Activated CD8-positive, alpha-beta memory T cell treated with anti-CD3 and anti-CD28 coated beads, Interleukin-2, amount 10 ng/mL, durations not matched to agents 7 days and 5 days (primary cell): ENCODE data around the gene CDK5RAP2. TPM values are rescaled to one million over a fixed set of nuclear protein-coding genes. Genes with fewer than 3 reads are reported as not detected.
"Not testable (repeated sequence)": the region's sequence is repeated elsewhere in the genome, so short reads cannot be mapped to it uniquely, and the experiment has no call there.

Experiments
- ATAC-seq: fragments of 150-1000 bp; cut with Tn5 transposase; one replicate; pipeline ENCODE4 v1.10.0; 2021; ENCODE audit warnings: moderate library complexity
- CTCF ChIA-PET: fragments of 350-600 bp; sonication (Branson Sonifier 250); formaldehyde crosslinking; loops from one replicate; lab custom pipeline; 2021; ENCODE audit warnings: antibody characterized with exemption; lab: Charles Lee
- DNase-seq: peaks from one replicate; pipeline ENCODE4 v3.0.0-alpha.2; 2020
- H3K27ac Mint-ChIP-seq: one replicate; pipeline ENCODE4 v1.8.0; 2021; ENCODE audit warnings: mild to moderate bottlenecking, mixed read lengths
- H3K27me3 Mint-ChIP-seq: one replicate; pipeline ENCODE4 v1.8.0; 2021; ENCODE audit warnings: mixed read lengths
- H3K36me3 Mint-ChIP-seq: one replicate; pipeline ENCODE4 v1.8.0; 2021; ENCODE audit warnings: mild to moderate bottlenecking, mixed read lengths
- H3K4me1 Mint-ChIP-seq: one replicate; pipeline ENCODE4 v1.8.0; 2021; ENCODE audit warnings: mixed read lengths
- H3K4me3 Mint-ChIP-seq: one replicate; pipeline ENCODE4 v1.8.0; 2021; ENCODE audit warnings: mild to moderate bottlenecking, moderate library complexity, mixed read lengths
- H3K9me3 Mint-ChIP-seq: one replicate; pipeline ENCODE4 v1.8.0; 2022; ENCODE audit warnings: low read depth, mixed read lengths
- total RNA-seq, 2 experiments: library from RNA; stranded (reverse); gene quantifications; one replicate each; pipeline ENCODE4 v1.2.3, GENCODE V29; 2021

CDK5RAP2 gene
- total RNA-seq: 100 to 1,000 TPM in 1 of 2 experiments, 10 to 100 TPM in 1; 79.8 to 138 TPM

- Mint-ChIP-seq H3K4me3 (peak within 1 kb of the TSS; percentile 96), H3K27ac (peak within 1 kb of the TSS; percentile 93), H3K36me3 (peaks cover 26% of the 10 kb centered on the region), H3K9me3 (no peaks in the 10 kb centered on the region), H3K4me1 (peaks cover 48% of the 10 kb centered on the region), H3K27me3 (no peaks in the 10 kb centered on the region)
- CTCF ChIA-PET: no interaction called here
- peak; percentile 99 for ATAC-seq
- peak; percentile 96 for DNase-seq
Observed at GRCh38 chr9:120580051-120580896, at the start of gene CDK5RAP2. Gene CDK5RAP2, minus strand, starts transcription at chr9:120580167. Its CDS starts 189 bp downstream, at chr9:120579978.

GRCh38 chr9:120628925-120629497 is 49.0 kb upstream of the CDK5RAP2 start:
- ATAC-seq, H3K27me3 Mint-ChIP-seq, H3K4me3 Mint-ChIP-seq, H3K9me3 Mint-ChIP-seq, CTCF ChIA-PET, H3K27ac Mint-ChIP-seq, H3K36me3 Mint-ChIP-seq, H3K4me1 Mint-ChIP-seq, DNase-seq: not testable (repeated sequence)

GRCh38 chr9:120628207-120628924 is 48.4 kb upstream of the CDK5RAP2 start:
- H3K27ac Mint-ChIP-seq: no peak overlapping the region
- DNase-seq (no peak), ATAC-seq (no peak)
- no peaks in the 10 kb centered on the region for H3K9me3 Mint-ChIP-seq
- no peak overlapping the region for H3K4me3 Mint-ChIP-seq
- peaks cover 8% of the 10 kb centered on the region for H3K4me1 Mint-ChIP-seq
- no peaks in the 10 kb centered on the region for H3K27me3 Mint-ChIP-seq
- H3K36me3 Mint-ChIP-seq: no peaks in the 10 kb centered on the region
- CTCF ChIA-PET: interaction anchor here (0.5 kb wide), 1 partner anchor 15 kb away, joined by 3 read pairs; no protein-coding TSS in a partner anchor

GRCh38 chr9:120627073-120627472 is 47.1 kb upstream of the CDK5RAP2 start:
- Mint-ChIP-seq H3K4me1 (peaks cover 8% of the 10 kb centered on the region), H3K27me3 (no peaks in the 10 kb centered on the region), H3K9me3 (no peaks in the 10 kb centered on the region), H3K27ac (no peak overlapping the region), H3K36me3 (no peaks in the 10 kb centered on the region), H3K4me3 (no peak overlapping the region)
- DNase-seq (no peak), ATAC-seq (no peak)
- CTCF ChIA-PET: no interaction called here

- CTCF ChIA-PET: no interaction called here
- H3K9me3 Mint-ChIP-seq: no peaks in the 10 kb centered on the region
- H3K36me3 Mint-ChIP-seq: no peaks in the 10 kb centered on the region
- H3K27me3 Mint-ChIP-seq: no peaks in the 10 kb centered on the region
- no peak overlapping the region for H3K4me3 Mint-ChIP-seq
- H3K27ac Mint-ChIP-seq: no peak overlapping the region
- peaks cover 8% of the 10 kb centered on the region for H3K4me1 Mint-ChIP-seq
- DNase-seq (no peak), ATAC-seq (no peak)
Observed at GRCh38 chr9:120626512-120626911, 46.5 kb upstream of the CDK5RAP2 start.

GRCh38 chr9:120625222-120625621 is 45.3 kb upstream of the CDK5RAP2 start:
- DNase-seq: no peak
- H3K27me3 Mint-ChIP-seq: no peaks in the 10 kb centered on the region
- H3K4me3 Mint-ChIP-seq: no peak overlapping the region
- CTCF ChIA-PET: interaction anchor here (1.2 kb wide), 1 partner anchor 36 kb away, joined by 3 read pairs; no protein-coding TSS in a partner anchor
- H3K4me1 Mint-ChIP-seq: peaks cover 8% of the 10 kb centered on the region
- no peaks in the 10 kb centered on the region for H3K36me3 Mint-ChIP-seq
- no peak for ATAC-seq
- no peaks in the 10 kb centered on the region for H3K9me3 Mint-ChIP-seq
- H3K27ac Mint-ChIP-seq: no peak overlapping the region

- CTCF ChIA-PET: interaction anchor here (0.9 to 1.5 kb wide), 3 partner anchors 41 to 436 kb away, joined by 3 read pairs; no protein-coding TSS in a partner anchor
- DNase-seq (no peak), ATAC-seq (no peak)
- Mint-ChIP-seq H3K4me1 (peaks cover 11% of the 10 kb centered on the region), H3K36me3 (no peaks in the 10 kb centered on the region), H3K27ac (no peak overlapping the region), H3K27me3 (no peaks in the 10 kb centered on the region), H3K9me3 (no peaks in the 10 kb centered on the region), H3K4me3 (no peak overlapping the region)
Observed at GRCh38 chr9:120622790-120623189, 42.8 kb upstream of the CDK5RAP2 start.

GRCh38 chr9:120621941-120622340 is 42.0 kb upstream of the CDK5RAP2 start:
- Mint-ChIP-seq H3K27ac (no peak overlapping the region), H3K9me3 (no peaks in the 10 kb centered on the region), H3K27me3 (no peaks in the 10 kb centered on the region), H3K4me1 (peaks cover 14% of the 10 kb centered on the region), H3K36me3 (no peaks in the 10 kb centered on the region), H3K4me3 (no peak overlapping the region)
- CTCF ChIA-PET: interaction anchor here (1.3 to 1.5 kb wide), 2 partner anchors 40 to 437 kb away, joined by 3 read pairs; no protein-coding TSS in a partner anchor
- ATAC-seq: no peak
- no peak for DNase-seq

- CTCF ChIA-PET: interaction anchor here (0.5 to 1.4 kb wide), 12 partner anchors 14 to 513 kb away, joined by 3 to 8 read pairs (median 4); partner anchors contain the start of gene MEGF9
- Mint-ChIP-seq H3K9me3 (no peaks in the 10 kb centered on the region), H3K27me3 (no peaks in the 10 kb centered on the region), H3K27ac (no peak overlapping the region), H3K36me3 (no peaks in the 10 kb centered on the region), H3K4me3 (no peak overlapping the region), H3K4me1 (peaks cover 9% of the 10 kb centered on the region)
- peak; percentile 84 for ATAC-seq
- peak; percentile 74 for DNase-seq
Observed at GRCh38 chr9:120619751-120620655, 40.0 kb upstream of the CDK5RAP2 start.

- CTCF ChIA-PET: interaction anchor here (0.7 kb wide), 2 partner anchors 30 to 97 kb away, joined by 3 read pairs; partner anchors contain the start of gene MEGF9
- ATAC-seq: no peak
- H3K4me1 Mint-ChIP-seq: peaks cover 7% of the 10 kb centered on the region
- no peak for DNase-seq
- no peaks in the 10 kb centered on the region for H3K9me3 Mint-ChIP-seq
- no peaks in the 10 kb centered on the region for H3K36me3 Mint-ChIP-seq
- H3K4me3 Mint-ChIP-seq: no peak overlapping the region
- H3K27ac Mint-ChIP-seq: no peak overlapping the region
- H3K27me3 Mint-ChIP-seq: no peaks in the 10 kb centered on the region
Observed at GRCh38 chr9:120616966-120617935, 37.3 kb upstream of the CDK5RAP2 start.

- no peak overlapping the region for H3K4me3 Mint-ChIP-seq
- H3K27me3 Mint-ChIP-seq: no peaks in the 10 kb centered on the region
- CTCF ChIA-PET: interaction anchor here (0.8 kb wide), 1 partner anchor 13 kb away, joined by 3 read pairs; no protein-coding TSS in a partner anchor
- no peak overlapping the region for H3K27ac Mint-ChIP-seq
- no peaks in the 10 kb centered on the region for H3K9me3 Mint-ChIP-seq
- DNase-seq (no peak), ATAC-seq (no peak)
- H3K4me1 Mint-ChIP-seq: no peaks in the 10 kb centered on the region
- peaks cover 3% of the 10 kb centered on the region for H3K36me3 Mint-ChIP-seq
Observed at GRCh38 chr9:120612218-120612617, 32.3 kb upstream of the CDK5RAP2 start.
